HepG2 (cell line): ENCODE results near the gene SHANK2. TPM values are rescaled to one million over a fixed set of nuclear protein-coding genes. Genes with fewer than 3 reads are reported as not detected.

Experiments
- ATAC-seq: fragments of 200-7000 bp; cut with Tn5 transposase; 3 replicates; pipeline ENCODE4 v1.9.1; 2020; ENCODE audit warnings: mild to moderate bottlenecking, moderate library complexity
- BruUV-seq: library from RNA; stranded (reverse); fragments of 400-500 nt; replicated peaks from 2 replicates; lab custom pipeline; 2021; lab: Mats Ljungman, UMichigan
- CTCF ChIA-PET: fragments of 300-600 bp; formaldehyde crosslinking; extraction: SDS; loops from one replicate; lab custom pipeline; 2021; ENCODE audit warnings: low total read pairs, inconsistent platforms, low intra/inter-chr PET ratio; lab: Yijun Ruan, JAX
- POLR2A ChIA-PET: fragments of 350-600 bp; sonication (Branson Sonifier 250); formaldehyde crosslinking; loops from one replicate; lab custom pipeline; 2020; ENCODE audit warnings: antibody characterized with exemption, inconsistent platforms; lab: Yijun Ruan, JAX
- DNase-seq: peaks from one replicate; pipeline ENCODE4 v3.0.0-alpha.2; 2015; ENCODE audit warnings: low spot score
- FAIRE-seq: peaks from 3 replicates; lab custom pipeline; 2011; peaks lifted over from hg19 to GRCh38; lab: Jason Lieb, UNC
- H2AFZ ChIP-seq: one replicate; pipeline ENCODE4 v1.6.1; 2011; ENCODE audit warnings: low read length, inconsistent platforms
- H3K27ac ChIP-seq: fragments of 300-600 bp; 3 replicates; pipeline ENCODE4 v1.8.0; 2011; ENCODE audit warnings: mixed run types, mild to moderate bottlenecking, mixed read lengths, low read length, inconsistent platforms; ENCODE audit not compliant: insufficient read depth; ENCODE audit errors: extremely low read length
- H3K27me3 ChIP-seq, 2 experiments: fragments of 200-600 bp in 1 of 2; 2 replicates in 1 of 2; 3 replicates in 1 of 2; pipeline versions ENCODE4 v1.6.0 to v1.8.0; 2011; ENCODE audit warnings: low read length in 2 of 2, mild to moderate bottlenecking in 2 of 2, moderate library complexity in 2 of 2, inconsistent platforms in 1 of 2; ENCODE audit not compliant: insufficient read depth in 2 of 2, control insufficient read depth in 1 of 2
- H3K36me3 ChIP-seq, 2 experiments: fragments of 200-600 bp in 1 of 2; replicated peaks in 1 of 2; 2 replicates in 1 of 2; 3 replicates in 1 of 2; pipeline versions ENCODE4 v1.5.1 to v1.8.0; 2011; ENCODE audit warnings: low read length in 2 of 2, inconsistent platforms in 1 of 2; ENCODE audit not compliant: insufficient read depth in 2 of 2, control insufficient read depth in 1 of 2
- H3K4me1 ChIP-seq: 2 replicates; pipeline ENCODE4 v1.5.1; 2012; ENCODE audit warnings: low read length, inconsistent platforms; ENCODE audit not compliant: insufficient read depth
- H3K4me2 ChIP-seq: 2 replicates; pipeline ENCODE4 v1.6.0; 2011; ENCODE audit warnings: low read depth, low read length, inconsistent platforms
- H3K4me3 ChIP-seq, 3 experiments: fragments of 200-600 bp in 1 of 3; sonication (generic), shearing (Covaris generic) in 1 of 3; replicated peaks in 1 of 3; 2 replicates each; pipeline ENCODE4 v1.5.1; 2011 to 2016; ENCODE audit warnings: low read length in 3 of 3, inconsistent platforms in 2 of 3, low read depth in 2 of 3, mild to moderate bottlenecking in 2 of 3, control low read depth in 1 of 3, mixed read lengths in 1 of 3; ENCODE audit not compliant: insufficient read depth in 1 of 3
- H3K79me2 ChIP-seq: one replicate; pipeline ENCODE4 v1.6.1; 2011; ENCODE audit warnings: low read length, inconsistent platforms; ENCODE audit not compliant: insufficient read depth
- H3K9ac ChIP-seq: 2 replicates; pipeline ENCODE4 v1.6.0; 2011; ENCODE audit warnings: mild to moderate bottlenecking, low read depth, low read length, inconsistent platforms; ENCODE audit not compliant: insufficient read depth
- H3K9me3 ChIP-seq: 2 replicates; pipeline ENCODE4 v1.5.1; 2012; ENCODE audit warnings: mild to moderate bottlenecking, low read length
- H4K20me1 ChIP-seq: 2 replicates; pipeline ENCODE4 v1.6.0; 2011; ENCODE audit warnings: inconsistent platforms, mild to moderate bottlenecking, low read length, moderate library complexity; ENCODE audit not compliant: insufficient read depth
- ARNT2 ChIP-seq: sonication (generic); formaldehyde crosslinking; IDR thresholded peaks from 2 replicates; pipeline ENCODE4 v1.8.0; 2022; ENCODE audit warnings: mild to moderate bottlenecking, low read depth, missing genetic modification reagents, moderate library complexity
- ASH2L ChIP-seq: fragments of 300-600, 200-600 bp; sonication (generic); IDR thresholded peaks from 2 replicates; pipeline ENCODE4 v1.7.0; 2017; ENCODE audit warnings: low read depth, mild to moderate bottlenecking, moderate library complexity, mixed read lengths, low read length; ENCODE audit not compliant: insufficient read length
- CBX1 ChIP-seq: IDR thresholded peaks from one replicate; pipeline ENCODE4 v1.6.1; 2016; ENCODE audit warnings: antibody characterized with exemption, low read depth
- EP300 ChIP-seq, 3 experiments: sonication (generic) in 1 of 3; formaldehyde crosslinking in 1 of 3; IDR thresholded peaks; 2 replicates each; pipeline versions ENCODE4 v1.5.1 to v1.6.1; 2011 to 2020; ENCODE audit warnings: low read depth in 2 of 3, low read length in 2 of 3, borderline replicate concordance in 1 of 3, improper control_type of control experiment in 1 of 3, mild to moderate bottlenecking in 1 of 3, missing genetic modification reagents in 1 of 3, moderate library complexity in 1 of 3
- IRX3 ChIP-seq: sonication (generic); formaldehyde crosslinking; IDR thresholded peaks from 2 replicates; pipeline ENCODE4 v1.8.1; 2023; ENCODE audit warnings: mild to moderate bottlenecking, low read depth, missing genetic modification reagents, borderline replicate concordance
- NRL ChIP-seq: sonication (generic); formaldehyde crosslinking; IDR thresholded peaks from 2 replicates; pipeline ENCODE4 v1.5.0; 2020; ENCODE audit warnings: missing genetic modification reagents, mild to moderate bottlenecking, moderate library complexity, borderline replicate concordance
- PTBP1 ChIP-seq: fragments of 200-400 bp; formaldehyde crosslinking; IDR thresholded peaks from 2 replicates; pipeline ENCODE4 v1.6.1; 2018; ENCODE audit warnings: low read length, low read depth; ENCODE audit not compliant: poor library complexity, severe bottlenecking
- SP4 ChIP-seq: sonication (generic); formaldehyde crosslinking; IDR thresholded peaks from 2 replicates; pipeline ENCODE4 v1.8.1; 2023; ENCODE audit warnings: mild to moderate bottlenecking, missing genetic modification reagents
- ZNF383 ChIP-seq: sonication (generic); formaldehyde crosslinking; IDR thresholded peaks from 2 replicates; pipeline ENCODE4 v1.4.0; 2020; ENCODE audit warnings: missing genetic modification reagents, mild to moderate bottlenecking, borderline replicate concordance
- ZNF607 ChIP-seq: sonication (generic); formaldehyde crosslinking; IDR thresholded peaks from 2 replicates; pipeline ENCODE4 v1.5.1; 2020; ENCODE audit warnings: missing genetic modification reagents, mild to moderate bottlenecking, borderline replicate concordance
- WGBS: methylation state at CpG from one replicate; pipeline ENCODE4 v1.1.6; 2017; ENCODE audit warnings: low lambda C conversion rate; 5-methylcytosine and 5-hydroxymethylcytosine counted together
- in situ Hi-C: cut with HindIII; loops from 2 replicates; pipeline ENCODE4 v1.10.0; 2017; ENCODE audit warnings: low pct_unique_long_range_greater_than_20kb; ENCODE audit not compliant: extremely low pct_ligation_motif_present
- intact Hi-C: fragments of 100-400 bp; cut with micrococcal nuclease; formaldehyde crosslinking; loops from one replicate; pipeline ENCODE4 v1.10.0; 2022; ENCODE audit not compliant: unreplicated experiment
- polyA plus RNA-seq, 8 experiments: library from polyadenylated mRNA; depleted of rRNA in 3 of 8; stranded (reverse) in 7 of 8; unstranded in 1 of 8; fragments of >200 nt; fragmentation: Illumina TruSeq in 4 of 8; extraction: Trizol in 4 of 8; gene quantifications; 2 replicates each; pipeline versions ENCODE4 v1.2.1 to v1.2.3, GENCODE V29; 2011 to 2016; ENCODE audit warnings: low read depth in 4 of 8, missing spikeins in 1 of 8, mixed read lengths in 1 of 8; ENCODE audit not compliant: insufficient read depth in 1 of 8
- total RNA-seq, 5 experiments: library from RNA; depleted of rRNA; stranded (reverse); fragments of >200 nt; fragmentation: Illumina TruSeq; extraction: Trizol; gene quantifications; 2 replicates each; pipeline ENCODE4 v1.2.3, GENCODE V29; 2016; ENCODE audit warnings: low read depth in 1 of 5

The SHANK2 gene
- total and polyA plus RNA-seq, 2 of the 13 experiments (the other 11 are each of a cell fraction or from before 2014, with no cell fraction given) = 10.2 to 13.0 TPM

- TF ChIP-seq ARNT2 (no peak), PTBP1 (no peak), ZNF383 (no peak), IRX3 (no peak), NRL (no peak), ASH2L (no peak), EP300 (IDR thresholded peaks at IDR 0.05; ENCODE audit: low read depth in 2 of 2, low read length in 2 of 2) (no peak), EP300 (CRISPR knock-in tag; IDR thresholded peaks at IDR 0.05; ENCODE audit: borderline replicate concordance) (no peak), ZNF607 (CRISPR knock-in tag) (no peak)
These were observed 25.2 kb downstream of the SHANK2 start (continued) for GRCh38 chr11:71227058-71227659.

DNA sequence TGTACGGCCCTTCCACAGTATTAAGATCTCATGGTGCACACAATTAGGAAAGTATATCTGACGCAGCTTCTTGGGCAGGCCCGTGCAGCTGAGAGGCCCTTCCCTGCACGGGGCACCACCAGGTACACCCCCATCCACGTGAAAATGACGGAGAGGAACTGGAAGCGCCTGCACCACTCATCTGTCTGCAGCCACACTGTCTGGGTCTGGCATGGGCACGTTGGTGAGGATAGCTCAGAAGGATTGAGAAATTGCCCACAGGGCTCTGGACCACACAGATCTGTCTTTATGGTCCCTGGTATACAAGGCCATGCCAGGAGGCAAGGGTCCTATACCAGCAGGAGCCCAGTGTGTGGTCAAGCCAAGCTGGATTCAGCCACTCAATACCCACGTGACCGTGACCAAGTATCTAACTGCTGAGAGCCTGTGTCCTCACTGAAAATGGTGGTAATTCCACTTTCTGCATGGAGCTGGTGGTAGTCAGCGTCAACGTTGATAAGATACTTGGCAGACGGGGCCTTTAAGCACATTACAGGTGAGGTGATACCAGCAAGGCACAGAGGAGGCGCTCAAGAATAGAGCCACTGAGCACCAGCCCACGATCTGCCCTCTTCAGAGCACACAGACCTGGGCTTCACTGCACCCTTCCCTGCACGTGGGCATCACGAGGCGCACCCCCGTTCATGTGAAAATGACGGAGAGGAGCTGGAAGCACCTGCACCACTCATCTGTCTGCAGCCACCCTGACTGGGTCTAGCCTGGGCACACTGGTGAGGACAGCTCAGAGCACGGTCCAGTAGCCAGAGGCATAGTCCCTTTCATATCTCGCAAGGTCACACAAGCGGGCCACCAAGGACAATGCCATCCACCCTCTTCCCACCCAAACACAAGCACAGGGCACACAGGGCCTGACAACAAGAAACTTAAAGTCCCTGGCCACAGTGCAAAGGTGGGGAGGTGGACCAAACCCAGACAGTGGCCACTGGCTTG is 28.4 kb downstream of the SHANK2 start:
- in situ Hi-C loops = no loop called here
- POLR2A ChIA-PET = no interaction called here
- intact Hi-C loops = no loop called here
- 0 out of 2 replicates have a peak, but pooled peaks cover 6% of the 10 kb centered on the region for H3K9me3 ChIP-seq
- H3K36me3 ChIP-seq = peaks cover 23 to 56% of the 10 kb centered on the region in 2 experiments
- H3K79me2 ChIP-seq = peaks cover 62% of the 10 kb centered on the region
- H3K4me1 ChIP-seq = peaks cover 10% of the 10 kb centered on the region
- TF ChIP-seq SP4 (CRISPR knock-in tag) (0 out of 2 replicates have a peak, but pooled peaks have one; percentile 17), CBX1 (no peak)
- CTCF ChIA-PET = no interaction called here
- H3K27me3 ChIP-seq = no peaks in the 10 kb centered on the region
- ATAC-seq = no peak; the same call in 1 of the 3 replicates
- 98% methylated on average over 18 of the region's 23 CpGs for WGBS
- H3K27ac ChIP-seq = no peak overlapping the region
- no peak for DNase-seq
- H2AFZ ChIP-seq = no peak overlapping the region
- H3K9ac ChIP-seq = no peak overlapping the region
- H3K4me2 ChIP-seq = no peak overlapping the region
- peaks cover 23% of the 10 kb centered on the region for H4K20me1 ChIP-seq
- no TSS peak for BruUV-seq
- no peak for FAIRE-seq
- H3K4me3 ChIP-seq = no peak overlapping the region
